Activated CD4-positive, alpha-beta T cell treated with anti-CD3 and anti-CD28 coated beads, Interleukin-2, amount 50 U/mL, for 1 hour (primary cell): ENCODE data around the gene SLC19A1.
A peak's percentile ranks its signal among the peaks of the same experiment; 100 is the strongest.

ENCODE experiments used
- DNase-seq: peaks from one replicate; pipeline ENCODE4 v3.0.0-alpha.2; 2020

SLC19A1 gene

DNA sequence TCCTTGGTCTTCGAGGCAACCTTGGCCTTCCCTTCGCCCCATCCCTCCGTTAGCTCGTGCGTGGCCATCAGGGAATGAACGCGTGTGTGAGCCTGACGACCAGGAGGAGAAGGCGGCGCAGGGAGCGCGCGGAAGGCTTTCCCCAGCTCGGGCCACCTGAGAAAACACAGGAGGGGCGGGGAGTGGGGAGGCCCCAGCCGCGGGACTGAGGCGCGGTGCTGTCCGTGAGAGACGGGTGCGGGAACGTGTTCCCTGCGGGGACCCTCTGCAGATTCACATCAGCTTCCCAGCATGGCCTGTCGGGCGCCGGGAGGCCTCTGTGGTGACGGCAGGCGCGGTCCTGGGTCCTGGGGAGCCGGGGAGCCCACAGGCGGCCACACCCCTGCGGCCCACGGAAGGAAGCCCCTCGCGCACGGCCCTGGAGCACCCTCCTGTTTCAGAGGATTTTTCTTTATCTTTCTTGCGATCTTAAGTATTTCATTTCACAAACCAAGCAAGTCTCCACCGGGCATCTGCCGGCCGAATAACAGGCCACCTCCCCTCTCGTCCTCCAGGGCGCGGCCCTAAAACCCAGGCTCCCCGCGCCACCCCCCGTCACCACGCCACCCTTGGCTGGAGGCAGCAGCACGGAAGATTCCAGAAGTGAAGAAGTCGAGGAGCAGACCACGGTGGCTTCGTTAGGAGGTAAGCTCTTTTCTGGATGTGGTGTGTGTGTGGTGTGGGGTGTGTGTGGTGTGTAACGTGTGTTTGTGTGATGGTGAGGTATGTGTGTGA is 66.3 kb downstream of the SLC19A1 start:
- no peak for DNase-seq

DNA sequence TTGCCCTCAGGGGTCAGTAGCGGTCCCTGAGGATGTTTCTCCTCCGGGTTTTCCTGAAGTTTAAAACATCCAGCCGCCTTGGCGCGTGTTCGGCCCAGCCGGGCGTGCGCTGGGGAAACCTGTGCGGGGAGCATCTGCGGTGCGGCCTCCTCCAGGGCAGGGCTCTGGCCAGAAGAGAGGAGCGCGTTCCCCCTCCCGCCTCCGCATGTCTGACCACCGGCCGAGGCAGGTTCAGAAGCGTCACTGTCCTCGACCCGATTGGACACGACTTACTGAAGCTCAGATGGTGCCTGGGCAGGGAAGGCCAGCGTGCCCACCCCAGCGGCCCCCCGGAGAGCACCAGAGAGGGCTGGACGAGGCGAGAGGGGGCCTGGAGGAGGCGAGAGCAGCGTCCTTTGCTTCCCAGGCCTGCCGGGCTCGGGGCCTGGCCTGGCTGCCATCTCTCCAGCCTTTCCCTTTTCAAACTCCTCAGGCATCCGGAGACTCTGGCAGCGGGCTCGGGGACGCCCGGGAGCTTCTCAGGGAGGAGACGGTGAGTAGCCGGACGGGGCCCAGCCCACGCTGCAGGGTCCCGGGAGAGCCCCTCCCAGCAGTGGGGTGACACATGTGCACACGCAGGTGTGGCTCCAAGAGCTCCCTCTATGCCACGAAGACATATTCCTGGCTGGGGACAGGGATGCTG is 67.1 kb downstream of the SLC19A1 start:
- DNase-seq, result no peak

DNA sequence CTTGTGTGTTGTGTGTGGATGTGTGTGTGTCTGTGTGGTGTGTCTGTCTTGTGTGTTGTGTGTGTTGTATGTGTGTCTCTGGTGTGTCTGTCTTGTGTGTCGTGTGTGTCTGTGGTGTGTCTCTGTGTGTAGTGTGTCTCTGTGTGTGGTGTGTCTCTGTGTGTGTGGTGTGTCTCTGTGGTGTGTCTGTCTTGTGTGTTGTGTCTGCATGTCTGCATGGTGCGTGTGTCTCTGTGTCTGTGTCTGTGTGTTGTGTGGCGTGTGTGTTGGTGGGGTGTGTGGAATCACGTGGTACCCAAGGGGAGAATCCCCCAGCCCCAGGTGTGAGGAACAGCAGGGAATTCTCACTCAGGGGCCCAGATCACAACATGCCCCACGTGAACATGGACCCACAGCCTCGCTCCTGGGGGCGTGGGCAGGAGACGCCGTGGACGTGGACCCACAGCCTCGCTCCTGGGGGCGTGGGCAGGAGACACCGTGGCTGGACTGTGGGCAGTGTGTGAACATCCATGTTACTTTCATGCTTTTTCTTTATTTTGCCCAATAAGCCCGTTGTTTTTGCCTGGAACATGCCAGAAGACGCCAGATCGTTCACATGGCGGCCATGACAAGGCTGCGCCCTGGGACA is 67.8 kb downstream of the SLC19A1 start:
- DNase-seq, result no peak

DNA sequence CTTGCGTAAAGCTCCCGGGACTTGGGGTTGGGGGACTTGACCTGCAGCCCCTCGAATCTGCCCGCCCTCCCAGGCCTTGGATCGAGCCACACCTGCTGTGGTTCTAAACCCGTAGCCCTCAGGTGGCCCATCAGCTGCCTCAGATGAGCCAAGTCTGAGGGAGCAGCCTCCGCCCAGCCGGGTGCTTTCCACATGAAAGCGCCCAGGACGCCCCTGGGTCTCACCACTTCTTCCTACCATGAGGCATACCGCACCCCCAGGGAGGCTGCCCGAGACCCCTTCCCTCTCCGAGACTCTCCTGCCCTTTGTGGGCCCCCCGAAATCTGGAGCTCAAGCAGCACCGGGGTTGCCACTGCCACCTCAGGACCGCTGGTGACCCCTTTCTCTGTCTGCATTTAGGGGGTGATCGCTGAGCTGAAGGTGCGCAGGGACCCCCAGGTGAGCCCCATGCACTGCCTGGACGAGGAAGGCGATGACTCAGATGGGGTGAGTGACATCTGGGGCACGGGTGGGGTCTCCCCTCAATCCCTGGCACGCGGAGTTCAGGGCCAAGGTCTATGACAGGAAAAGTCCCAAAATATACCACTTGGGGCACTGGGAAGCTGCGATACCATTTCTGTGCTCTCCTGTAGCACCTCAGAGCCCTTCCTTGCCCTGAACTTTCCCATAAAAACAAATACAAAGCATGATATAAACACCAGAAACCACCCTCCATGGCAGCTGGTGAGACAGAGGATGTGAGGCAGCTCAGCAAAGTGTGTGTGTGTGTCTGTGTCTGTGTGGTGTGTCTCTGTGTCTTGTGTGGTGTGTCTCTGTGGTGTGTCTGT is 68.5 kb downstream of the SLC19A1 start:
- no peak for DNase-seq

DNA sequence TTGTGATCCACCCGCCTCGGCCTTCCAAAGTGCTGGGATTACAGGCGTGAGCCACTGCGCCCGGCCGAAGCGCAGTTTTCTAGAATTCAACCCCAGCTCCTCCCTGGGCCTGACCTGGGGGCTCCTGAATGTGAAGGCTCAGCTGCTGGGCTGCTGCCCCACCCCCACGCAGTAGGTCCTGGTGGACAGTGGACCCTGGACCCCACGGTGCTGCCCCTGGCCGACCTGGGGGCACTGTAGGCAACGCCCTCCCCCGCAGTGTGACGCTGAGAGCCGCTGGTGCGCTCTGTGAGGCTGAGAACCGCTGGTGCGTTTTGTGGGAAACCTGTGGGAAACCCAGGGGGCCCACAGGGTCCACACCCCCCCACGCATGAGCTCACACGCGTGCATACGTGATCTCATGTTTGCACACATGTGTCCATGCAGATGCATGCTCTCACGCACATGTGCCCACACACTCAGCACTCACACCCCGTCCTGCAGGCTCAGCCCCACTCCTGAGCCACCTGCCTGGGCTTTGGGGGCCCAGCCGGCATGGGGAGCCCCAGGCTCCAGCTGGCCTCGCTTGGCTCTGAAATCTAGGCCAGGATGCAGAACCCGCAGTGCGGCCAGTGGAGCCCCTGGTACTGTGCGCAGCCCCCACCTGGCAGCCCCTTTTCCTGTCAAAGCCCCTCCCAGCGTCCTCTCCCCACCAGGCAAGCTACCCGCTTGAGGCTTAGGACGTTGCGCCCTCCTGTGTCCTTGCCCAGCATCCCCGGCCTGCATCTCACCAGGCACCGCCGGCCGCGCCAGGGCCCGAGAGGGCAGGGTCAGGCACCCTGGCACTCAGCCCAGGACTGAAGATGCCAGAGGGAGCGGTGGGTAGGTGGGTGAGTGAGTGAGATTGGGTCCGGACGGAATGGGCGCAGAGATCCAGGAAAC is 69.5 kb downstream of the SLC19A1 start:
- DNase-seq, result no peak

DNA sequence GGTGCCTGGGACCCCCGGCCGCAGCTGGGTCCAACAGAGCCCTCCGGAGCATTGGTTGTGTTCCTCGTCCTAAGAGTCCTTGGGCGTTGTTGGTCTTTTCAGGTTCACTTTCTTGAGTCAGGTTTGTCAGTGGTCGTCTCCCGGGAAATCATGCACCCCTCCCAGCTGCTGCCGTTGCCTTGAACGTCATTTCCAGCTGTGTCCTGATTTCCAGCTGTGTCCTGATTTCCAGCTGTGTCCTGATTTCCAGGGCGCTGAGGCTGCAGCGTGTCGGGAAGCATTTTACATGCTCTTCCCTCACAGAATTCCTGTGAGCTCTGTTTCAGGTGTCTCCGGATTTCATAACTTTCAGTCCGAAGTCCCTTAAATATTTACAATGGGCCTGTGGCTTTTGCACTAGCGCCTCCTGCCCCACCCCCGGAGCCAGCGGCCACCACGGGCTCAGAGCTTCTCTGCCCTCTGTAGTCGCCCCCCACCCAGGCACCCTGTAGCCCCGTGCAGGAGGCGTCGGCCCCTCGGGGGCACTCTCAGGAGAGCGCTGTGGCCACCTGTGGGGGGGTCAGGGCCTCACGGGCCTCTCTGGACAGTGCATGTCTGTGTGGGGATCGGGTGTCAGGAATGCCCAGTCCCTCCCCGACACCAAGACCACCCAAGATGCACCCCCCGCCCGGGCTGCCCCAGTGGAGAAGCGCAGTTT is 70.6 kb downstream of the SLC19A1 start:
- no peak for DNase-seq

DNA sequence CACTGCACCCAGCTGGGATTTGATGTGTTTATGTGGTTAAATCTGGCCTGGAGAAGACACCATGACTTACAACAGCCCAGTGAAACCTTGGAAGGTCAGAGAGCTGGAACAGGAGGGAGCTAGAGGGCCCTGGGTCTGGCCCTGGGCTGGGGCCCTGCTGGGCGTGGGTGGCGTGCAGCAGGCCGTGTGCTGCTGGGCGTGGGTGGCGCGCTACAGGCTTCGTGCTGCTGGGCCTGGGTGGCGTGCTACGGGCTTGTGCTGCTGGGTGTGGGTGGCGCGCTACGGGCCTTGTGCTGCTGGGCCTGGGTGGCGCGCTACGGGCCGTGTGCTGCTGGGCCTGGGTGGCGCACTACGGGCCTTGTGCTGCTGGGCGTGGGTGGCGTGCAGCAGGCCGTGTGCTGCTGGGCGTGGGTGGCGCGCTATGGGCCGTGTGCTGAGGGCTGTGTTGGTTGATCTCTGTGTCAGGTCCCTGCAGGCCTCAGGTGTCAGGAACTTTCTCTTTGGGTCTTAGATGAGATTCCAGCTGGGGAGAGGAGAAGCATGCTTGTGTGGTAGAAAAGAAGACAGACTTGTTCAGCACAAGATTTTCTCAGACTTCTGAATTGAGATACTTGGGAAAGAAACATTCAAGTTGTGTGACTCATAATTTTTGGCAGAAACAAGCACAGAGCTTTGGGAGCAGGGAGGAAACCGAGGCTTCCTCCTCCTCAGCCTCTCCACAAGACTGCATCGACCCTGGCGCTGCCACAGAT is 71.3 kb downstream of the SLC19A1 start:
- peak; percentile 56 for DNase-seq

DNA sequence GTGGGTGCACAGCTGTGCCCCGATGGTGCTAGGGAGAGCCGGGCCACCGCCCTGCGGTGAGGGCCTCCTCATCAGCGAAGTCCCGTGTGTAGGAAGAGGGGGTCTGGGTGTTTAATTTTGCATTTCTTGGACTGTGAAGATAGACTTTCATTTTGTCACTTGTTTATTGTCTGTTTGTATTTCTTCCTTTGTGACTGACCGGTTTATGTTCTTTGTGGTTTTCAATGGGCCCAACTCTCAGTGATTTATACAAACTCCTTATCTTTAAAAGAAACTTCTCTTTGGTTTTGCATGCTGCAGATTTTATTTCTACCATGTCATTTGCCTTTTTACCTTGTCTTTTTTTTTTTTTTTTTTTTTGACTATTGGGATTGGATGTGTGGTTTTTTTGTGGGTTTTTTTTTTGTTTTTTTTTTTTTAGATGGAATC is 72.1 kb downstream of the SLC19A1 start:
- no peak for DNase-seq

DNA sequence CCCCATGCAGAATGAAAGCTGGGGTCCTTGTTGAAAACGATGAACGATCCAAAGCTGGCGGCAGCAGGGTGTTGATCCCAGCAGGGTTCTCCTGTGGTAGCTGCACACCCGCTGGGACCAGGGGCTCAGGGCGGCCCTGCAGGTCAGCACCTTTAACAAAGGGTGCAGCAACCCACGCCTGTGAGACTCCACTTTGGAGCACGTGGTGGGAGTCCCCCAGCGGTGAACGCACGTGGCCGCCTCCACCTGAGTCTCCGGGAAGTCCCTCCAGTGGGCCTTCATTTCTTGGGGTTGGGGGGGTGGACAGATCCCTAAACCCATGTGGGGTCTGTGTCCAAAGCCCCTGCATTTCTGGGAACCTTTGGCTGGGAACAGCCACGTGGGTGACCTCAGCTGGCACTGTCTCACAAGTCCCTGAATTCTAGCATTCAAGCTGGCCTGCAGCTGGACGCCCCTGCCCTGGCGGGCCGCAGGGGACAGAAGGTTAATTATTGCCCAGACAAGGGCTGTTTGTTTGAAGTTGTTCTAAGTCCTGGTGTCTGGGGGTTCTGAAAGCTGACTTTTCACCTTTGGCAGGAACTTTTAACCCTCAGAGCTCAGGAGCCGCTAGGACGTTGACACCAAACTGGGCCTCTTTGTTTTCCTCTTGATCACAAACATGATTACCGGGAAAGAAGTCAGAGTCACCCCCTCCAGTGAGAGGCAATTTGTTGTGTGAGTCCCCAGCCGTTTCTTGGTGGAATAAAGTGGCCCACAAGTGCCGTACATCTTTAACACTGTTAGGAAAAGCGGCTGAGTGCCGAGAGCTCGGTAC is 72.8 kb downstream of the SLC19A1 start:
- no peak for DNase-seq

DNA sequence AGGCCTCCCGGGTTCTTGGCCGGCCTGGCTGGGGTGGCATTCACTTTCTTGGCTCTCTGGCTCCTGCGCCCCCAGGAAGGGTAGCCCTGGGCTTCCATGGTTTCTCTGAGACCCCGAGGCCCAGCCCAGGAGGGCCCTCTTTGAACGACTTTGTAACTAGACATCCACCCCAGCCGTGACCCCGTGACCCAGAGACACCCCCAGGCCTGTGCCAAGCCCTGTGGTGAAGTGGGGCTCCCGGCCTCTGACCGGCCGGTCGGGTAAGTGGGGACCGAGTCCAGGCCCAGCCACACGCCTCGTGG is 73.3 kb downstream of the SLC19A1 start:
- DNase-seq, result no peak

DNA sequence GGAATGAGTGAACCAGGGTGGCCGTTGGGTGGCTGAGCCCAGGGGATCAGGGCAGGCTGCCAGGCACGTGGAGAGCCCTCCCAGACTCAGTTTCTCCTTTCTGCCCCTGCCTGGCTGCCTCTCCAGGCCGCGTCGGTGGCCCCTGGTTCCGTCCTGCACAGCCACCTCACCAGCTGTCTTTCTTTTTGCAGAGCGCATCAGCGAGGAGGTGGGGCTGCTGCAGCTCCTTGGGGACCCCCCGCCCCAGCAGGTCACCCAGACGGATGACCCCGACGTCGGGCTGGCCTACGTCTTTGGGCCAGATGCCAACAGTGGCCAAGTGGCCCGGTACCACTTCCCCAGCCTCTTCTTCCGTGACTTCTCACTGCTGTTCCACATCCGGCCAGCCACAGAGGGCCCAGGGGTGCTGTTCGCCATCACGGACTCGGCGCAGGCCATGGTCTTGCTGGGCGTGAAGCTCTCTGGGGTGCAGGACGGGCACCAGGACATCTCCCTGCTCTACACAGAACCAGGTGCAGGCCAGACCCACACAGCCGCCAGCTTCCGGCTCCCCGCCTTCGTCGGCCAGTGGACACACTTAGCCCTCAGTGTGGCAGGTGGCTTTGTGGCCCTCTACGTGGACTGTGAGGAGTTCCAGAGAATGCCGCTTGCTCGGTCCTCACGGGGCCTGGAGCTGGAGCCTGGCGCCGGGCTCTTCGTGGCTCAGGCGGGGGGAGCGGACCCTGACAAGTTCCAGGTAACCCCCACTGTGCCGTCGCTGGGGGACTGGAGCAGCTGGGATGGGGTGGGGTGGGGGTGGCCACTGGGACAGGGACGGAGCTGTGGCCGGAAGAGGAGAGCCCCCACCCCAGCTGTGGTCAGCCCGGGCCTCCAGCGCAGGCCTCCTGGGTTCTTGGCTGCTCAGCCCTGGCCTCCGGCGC is 73.9 kb downstream of the SLC19A1 start:
- no peak for DNase-seq

DNA sequence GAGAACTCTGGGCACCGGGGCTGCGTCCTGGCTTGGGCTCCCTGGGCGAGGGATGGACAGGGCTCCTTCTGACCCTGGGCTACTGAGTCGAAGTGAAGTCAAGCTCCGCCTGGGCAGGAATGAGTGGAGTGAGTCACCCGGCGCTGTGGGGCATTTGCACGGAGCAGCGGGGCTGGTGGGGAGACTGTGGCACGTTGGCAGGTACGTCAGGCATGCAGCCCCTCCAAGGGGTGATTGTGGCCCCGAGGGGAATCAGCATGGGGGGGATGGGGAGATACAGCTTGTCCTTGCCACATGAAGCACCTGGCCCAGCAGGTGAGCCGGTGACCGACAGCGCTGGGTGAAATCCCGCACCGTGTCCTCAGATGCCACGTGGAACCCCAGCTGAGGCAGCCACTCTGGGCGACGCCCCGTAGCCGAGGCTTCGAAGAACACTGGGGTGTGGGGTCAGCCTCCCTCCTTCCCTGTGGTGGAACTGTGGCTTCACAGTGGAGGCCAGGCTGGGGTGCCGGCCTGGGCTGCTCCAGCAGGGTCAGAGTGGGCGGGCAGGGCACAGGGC is 74.9 kb downstream of the SLC19A1 start:
- DNase-seq, result no peak

DNA sequence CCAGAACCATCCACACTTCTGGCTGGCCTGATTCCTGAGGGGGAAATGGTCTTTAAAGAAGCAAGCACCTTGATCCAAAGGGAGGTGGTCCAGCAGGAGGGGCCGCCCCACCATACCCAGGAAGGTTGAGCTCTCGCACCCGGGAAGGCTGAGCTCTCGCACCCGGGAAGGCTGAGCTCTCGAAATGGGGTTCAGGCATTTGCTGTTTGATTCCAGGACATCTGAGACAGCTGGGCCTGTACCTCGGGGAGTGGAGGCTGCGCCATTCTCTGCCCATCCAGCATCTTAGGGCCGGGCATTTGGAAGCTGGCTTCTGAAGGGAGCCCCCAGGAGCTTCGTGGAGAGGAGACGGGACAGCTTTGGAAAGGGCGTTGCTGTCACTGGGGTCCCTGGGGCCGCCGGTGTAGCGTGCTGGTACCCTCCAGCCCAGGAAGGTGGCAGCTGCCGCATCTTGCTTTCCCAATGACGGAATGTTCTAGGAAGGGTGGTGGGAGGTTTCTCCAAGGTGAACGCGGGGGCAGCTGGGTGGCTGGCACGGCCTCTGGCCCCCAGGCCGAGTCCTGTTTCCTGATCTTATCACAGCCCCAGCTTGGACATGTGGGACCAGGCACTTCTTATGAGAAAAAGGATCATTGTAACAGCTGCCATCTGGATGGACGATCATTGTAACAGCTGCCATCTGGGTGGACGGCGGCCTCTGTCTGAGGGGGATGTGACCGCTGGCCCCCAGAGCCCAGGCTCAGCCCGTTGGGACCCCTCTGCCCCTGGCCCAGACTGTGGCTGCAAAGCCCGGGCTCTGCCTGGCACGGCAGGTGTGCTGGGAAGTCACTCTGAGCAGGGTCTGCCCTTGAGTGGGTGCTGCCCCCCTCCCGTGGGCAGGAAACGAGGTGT is 75.7 kb downstream of the SLC19A1 start:
- DNase-seq, result no peak

DNA sequence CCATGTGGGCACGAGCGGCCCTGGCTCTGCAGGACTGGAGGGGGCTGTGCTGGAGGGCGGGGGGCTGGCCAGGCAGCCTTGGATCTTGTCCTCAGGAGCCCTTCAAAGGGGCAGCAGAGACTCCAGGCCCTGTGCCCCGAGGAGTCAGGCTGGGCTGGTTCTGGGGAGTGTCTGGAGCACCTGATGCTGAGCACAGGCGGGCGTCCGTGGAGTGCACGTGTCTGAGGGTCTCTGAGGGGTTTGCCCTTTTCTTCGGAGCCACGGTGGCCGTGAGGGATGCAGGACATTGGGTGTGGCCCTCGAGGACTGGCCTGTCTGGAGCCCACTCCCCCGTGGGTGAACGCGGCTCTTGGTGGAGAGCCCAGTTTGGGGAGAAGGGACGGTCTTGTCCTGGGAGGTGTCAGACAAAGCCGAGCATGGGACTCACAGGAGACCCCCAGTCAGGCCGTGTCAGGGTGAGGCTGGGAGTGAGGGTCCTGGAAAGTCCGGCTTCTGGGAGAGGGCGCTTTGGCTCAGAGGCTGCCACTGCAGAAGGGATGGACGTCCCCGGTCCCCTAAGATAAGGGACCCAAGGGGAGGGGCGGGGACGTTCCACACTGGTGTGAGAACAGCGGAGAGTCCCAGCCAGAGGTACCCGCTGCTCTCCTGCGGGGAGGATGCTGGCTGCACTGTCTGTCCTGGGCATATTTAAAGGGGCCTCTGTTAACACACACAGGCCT is 76.5 kb downstream of the SLC19A1 start:
- no peak for DNase-seq

DNA sequence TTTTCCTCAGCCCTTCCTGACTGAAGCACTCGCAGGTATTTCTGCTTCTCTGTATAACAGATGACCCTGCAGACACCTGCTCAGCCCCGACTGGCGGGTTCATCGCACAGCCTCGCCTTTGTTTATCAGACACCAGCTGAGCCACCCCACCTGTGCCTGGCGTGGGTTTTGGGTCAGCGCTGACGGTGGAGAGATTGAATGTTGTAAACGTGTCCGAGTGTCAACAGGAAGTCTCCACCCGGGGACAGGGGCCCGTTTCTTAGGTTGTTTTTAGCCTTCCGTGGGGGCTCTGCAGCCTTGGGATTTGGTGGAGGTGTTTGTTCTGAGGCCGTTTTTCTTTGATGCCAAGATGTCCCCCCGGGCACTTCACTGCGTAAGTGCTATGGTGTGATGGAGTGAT is 77.1 kb downstream of the SLC19A1 start:
- DNase-seq, result no peak

DNA sequence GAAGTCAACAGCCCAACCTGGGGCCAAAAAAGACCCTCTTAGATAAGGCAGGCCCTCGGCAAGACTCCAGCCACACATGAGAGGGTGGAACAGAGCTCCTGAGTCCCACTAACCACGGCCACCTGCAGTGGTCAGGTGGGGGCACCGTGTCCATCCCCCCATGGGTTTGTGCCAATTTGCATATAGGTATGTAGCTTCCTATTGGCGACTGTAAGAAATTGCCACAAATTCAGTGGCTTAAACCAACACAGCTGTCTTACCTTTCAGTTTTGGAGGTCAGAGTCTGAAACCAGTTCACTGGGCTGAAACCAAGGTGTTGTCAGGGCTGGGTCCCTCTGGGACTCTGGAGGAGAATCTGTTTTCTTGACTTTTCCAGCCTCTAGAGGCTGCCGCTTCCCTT is 77.9 kb downstream of the SLC19A1 start:
- DNase-seq, result no peak

DNA sequence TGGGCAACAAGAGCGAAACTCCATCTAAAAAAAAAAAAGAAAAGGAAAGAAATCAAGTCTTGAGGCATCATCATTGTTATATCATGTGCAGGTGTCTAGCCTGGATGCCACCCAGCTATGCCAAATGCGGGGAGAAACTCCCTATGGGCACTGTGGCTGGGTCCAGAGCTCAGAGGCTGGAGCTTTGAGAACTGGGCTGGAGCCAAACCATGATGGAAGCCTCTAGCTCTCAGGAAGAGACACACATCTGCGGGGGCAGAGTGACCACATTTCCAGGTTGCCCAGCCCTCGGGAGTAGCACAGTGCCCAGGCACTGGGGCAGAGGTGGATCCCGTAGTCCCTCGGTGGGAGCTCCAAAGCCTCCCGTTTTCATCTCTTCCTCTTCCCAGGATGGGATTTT is 78.4 kb downstream of the SLC19A1 start:
- DNase-seq, result no peak
